GF-D8 (cell line): ENCODE data around the gene RBM46.
"Not testable (repeated sequence)": the region's sequence is repeated elsewhere in the genome, so short reads cannot be mapped to it uniquely, and the experiment has no call there.

ENCODE experiments used
- DNase-seq: peaks from one replicate; lab custom pipeline; 2025; lab: John Stamatoyannopoulos, UW

Gene RBM46

GRCh38 chr4:154838155-154838554, 57.1 kb downstream of the RBM46 start:
- DNase-seq = no peak

DNA sequence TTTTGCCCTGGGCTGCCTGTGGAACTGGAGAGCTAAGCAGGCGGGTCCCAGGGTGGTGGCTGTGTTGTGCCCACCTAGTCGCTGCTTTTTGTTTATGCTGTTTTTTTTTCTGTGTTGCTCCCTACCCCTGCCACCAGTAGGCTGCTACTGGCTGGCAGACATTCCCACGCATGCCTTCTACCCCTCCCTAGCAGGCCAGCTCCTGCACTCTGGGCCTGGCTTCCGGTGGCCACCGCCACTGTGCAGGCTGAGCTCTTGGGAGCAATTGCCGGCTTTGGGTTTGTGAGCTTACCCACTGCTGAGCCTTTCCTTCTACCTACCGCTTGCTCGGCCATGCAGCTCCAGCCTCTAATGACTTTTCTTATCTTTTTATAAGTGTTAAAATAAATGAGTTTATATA, 57.6 kb downstream of the RBM46 start:
- DNase-seq = no peak

GRCh38 chr4:154854362-154854761, 73.3 kb downstream of the RBM46 start:
- DNase-seq = no peak

DNA sequence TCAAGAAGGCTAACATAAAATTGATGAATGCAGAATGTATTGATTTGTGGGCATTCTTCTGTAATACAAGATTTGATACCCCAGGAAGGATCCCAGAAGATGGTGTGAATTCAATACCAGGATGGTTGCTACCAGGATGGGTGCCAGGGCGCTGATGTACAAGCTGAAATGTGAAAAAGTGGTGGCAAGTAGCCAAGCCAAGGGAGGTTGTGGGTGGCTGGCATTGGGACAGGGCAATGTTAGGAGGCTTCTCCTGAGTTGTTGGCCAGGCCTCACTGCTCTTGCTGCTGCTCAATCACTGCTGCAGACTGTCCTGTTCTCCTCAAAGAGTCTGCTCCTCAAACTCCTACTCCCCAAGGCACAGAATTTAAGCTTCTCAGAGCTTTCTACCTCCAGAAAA, 77.1 kb downstream of the RBM46 start:
- no peak for DNase-seq

GRCh38 chr4:154868414-154869194, 87.5 kb downstream of the RBM46 start:
- no peak for DNase-seq

DNA sequence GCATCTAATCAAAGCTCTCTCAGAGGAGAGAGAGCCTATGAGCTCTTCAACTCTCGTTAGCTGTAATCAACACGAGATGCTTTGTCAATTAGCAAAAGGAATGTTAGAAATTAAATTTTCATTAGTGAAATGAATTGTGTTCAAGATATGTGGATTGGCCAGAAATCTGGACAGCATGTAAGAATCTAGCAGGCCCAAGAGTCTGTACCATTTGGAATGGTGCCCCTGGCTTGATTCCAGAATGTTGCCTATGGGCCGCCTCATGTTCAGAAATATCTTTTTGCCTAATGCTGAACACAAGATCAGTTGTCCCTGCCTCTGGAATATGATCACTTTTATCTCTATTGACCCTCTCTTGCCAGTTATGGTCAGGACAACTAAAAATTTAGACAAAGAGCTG, 88.2 kb downstream of the RBM46 start:
- no peak for DNase-seq

GRCh38 chr4:154872198-154872597, 91.1 kb downstream of the RBM46 start:
- no peak for DNase-seq

- DNase-seq = not testable (repeated sequence)
Observed at GRCh38 chr4:154874049-154874448, 93.0 kb downstream of the RBM46 start.

GRCh38 chr4:154877110-154877760, 96.2 kb downstream of the RBM46 start:
- no peak for DNase-seq
